ENCODE data around the gene TRIM27.

The TRIM27 gene

GRCh38 chr6:28920281-28920680 lies 3.5 kb downstream of the TRIM27 start:
- Histone ChIP-seq H3K27ac (ENCODE audit: low read length) (no peak overlapping the region), H3K4me2 (ENCODE audit: insufficient read depth, low read length) (peak overlapping the region; percentile 91), H3K79me2 (ENCODE audit: insufficient read depth, low read length) (peaks cover 77% of the 10 kb centered on the region), H3K36me3 (ENCODE audit: insufficient read depth, low read length) (peaks cover 74% of the 10 kb centered on the region), H3K9ac (ENCODE audit: low read depth, low read length) (no peak overlapping the region), H4K20me1 (ENCODE audit: insufficient read depth, low read length) (peaks cover 40% of the 10 kb centered on the region), H3K4me1 (ENCODE audit: insufficient read depth, low read length) (peaks cover 51% of the 10 kb centered on the region), H3K9me3 (ENCODE audit: insufficient read depth, low read length, severe bottlenecking) (no peaks in the 10 kb centered on the region), H3K27me3 (ENCODE audit: insufficient read depth, low read length, poor library complexity) (no peaks in the 10 kb centered on the region), H3K4me3 (ENCODE audit: low read depth in 1 of 2, low read length in 2 of 2) (peak overlapping the region in 1 of 2 experiments; percentile 19; a peak in 1 of 4 replicates), H2AFZ (ENCODE audit: low read depth, low read length) (no peak overlapping the region)
- TF ChIP-seq EZH2 (IDR thresholded peaks at IDR 0.05; ENCODE audit: borderline replicate concordance, low read depth, low read length, severe bottlenecking) (no peak), CTCF (IDR thresholded peaks at IDR 0.05; ENCODE audit: borderline replicate concordance, extremely low read depth, low read length, poor library complexity, severe bottlenecking) (no peak)
- no peak for DNase-seq
- no peak for ATAC-seq (ENCODE audit: insufficient read depth, low read depth)

- no peak overlapping the region for H3K27ac ChIP-seq (ENCODE audit: low read length)
- peaks cover 57% of the 10 kb centered on the region for H3K79me2 ChIP-seq (ENCODE audit: insufficient read depth, low read length)
- ATAC-seq (ENCODE audit: insufficient read depth, low read depth): no peak
- H3K27me3 ChIP-seq (ENCODE audit: insufficient read depth, low read length, poor library complexity): no peaks in the 10 kb centered on the region
- H3K9me3 ChIP-seq (ENCODE audit: insufficient read depth, low read length, severe bottlenecking): no peaks in the 10 kb centered on the region
- TF ChIP-seq CTCF (IDR thresholded peaks at IDR 0.05; ENCODE audit: borderline replicate concordance, extremely low read depth, low read length, poor library complexity, severe bottlenecking) (no peak), EZH2 (IDR thresholded peaks at IDR 0.05; ENCODE audit: borderline replicate concordance, low read depth, low read length, severe bottlenecking) (no peak)
- no peak for DNase-seq
- H3K4me1 ChIP-seq (ENCODE audit: insufficient read depth, low read length): peaks cover 14% of the 10 kb centered on the region
- H3K4me3 ChIP-seq (ENCODE audit: low read depth in 1 of 2, low read length in 2 of 2): no peak overlapping the region
- H3K9ac ChIP-seq (ENCODE audit: low read depth, low read length): no peak overlapping the region
- no peak overlapping the region for H2AFZ ChIP-seq (ENCODE audit: low read depth, low read length)
- H4K20me1 ChIP-seq (ENCODE audit: insufficient read depth, low read length): peaks cover 16% of the 10 kb centered on the region; the same call in 1 of the 2 replicates
- peaks cover 89% of the 10 kb centered on the region for H3K36me3 ChIP-seq (ENCODE audit: insufficient read depth, low read length)
- H3K4me2 ChIP-seq (ENCODE audit: insufficient read depth, low read length): no peak overlapping the region
These were observed 8.8 kb downstream of the TRIM27 start for GRCh38 chr6:28914941-28915340.

GRCh38 chr6:28910901-28911690 lies 12.7 kb downstream of the TRIM27 start:
- Histone ChIP-seq H3K4me3 (ENCODE audit: low read depth in 1 of 2, low read length in 2 of 2) (no peak overlapping the region), H3K79me2 (ENCODE audit: insufficient read depth, low read length) (peaks cover 25% of the 10 kb centered on the region; the same call in 1 of the 2 replicates), H3K27me3 (ENCODE audit: insufficient read depth, low read length, poor library complexity) (no peaks in the 10 kb centered on the region), H3K36me3 (ENCODE audit: insufficient read depth, low read length) (peaks cover 94% of the 10 kb centered on the region), H3K9me3 (ENCODE audit: insufficient read depth, low read length, severe bottlenecking) (no peaks in the 10 kb centered on the region), H3K9ac (ENCODE audit: low read depth, low read length) (no peak overlapping the region), H3K4me1 (ENCODE audit: insufficient read depth, low read length) (no peaks in the 10 kb centered on the region), H4K20me1 (ENCODE audit: insufficient read depth, low read length) (peaks cover 4% of the 10 kb centered on the region; the same call in 1 of the 2 replicates), H3K4me2 (ENCODE audit: insufficient read depth, low read length) (no peak overlapping the region), H3K27ac (ENCODE audit: low read length) (no peak overlapping the region), H2AFZ (ENCODE audit: low read depth, low read length) (no peak overlapping the region)
- DNase-seq (no peak), ATAC-seq (ENCODE audit: insufficient read depth, low read depth) (no peak)
- TF ChIP-seq CTCF (IDR thresholded peaks at IDR 0.05; ENCODE audit: borderline replicate concordance, extremely low read depth, low read length, poor library complexity, severe bottlenecking) (no peak), EZH2 (IDR thresholded peaks at IDR 0.05; ENCODE audit: borderline replicate concordance, low read depth, low read length, severe bottlenecking) (no peak)
